ENCODE results near the gene SPACA5.
"Not testable (repeated sequence)": the region's sequence is repeated elsewhere in the genome, so short reads cannot be mapped to it uniquely, and the experiment has no call there.

Gene SPACA5

GRCh38 chrX:48006688-48007087 is at the start of gene SPACA5:
Gene SPACA5 (plus strand): TSS chrX:48006988. CDS start chrX:48007803, 815 bp downstream.
- H3K4me3 ChIP-seq (ENCODE audit: low read depth in 1 of 2, low read length in 2 of 2); H3K36me3 ChIP-seq (ENCODE audit: control insufficient read depth in 1 of 2, insufficient read depth in 2 of 2, low read length in 2 of 2); H3K9me3 ChIP-seq (ENCODE audit: control insufficient read depth in 1 of 2, low read length in 2 of 2); H3K4me1 ChIP-seq (ENCODE audit: control insufficient read depth in 1 of 2, insufficient read depth in 2 of 2, low read length in 2 of 2); H3K27ac ChIP-seq (ENCODE audit: low read length); H3K27me3 ChIP-seq (ENCODE audit: low read depth, low read length): not testable (repeated sequence)

GRCh38 chrX:47958206-47958605 is 48.6 kb upstream of the SPACA5 start:
- not testable (repeated sequence) for H3K4me1 ChIP-seq (ENCODE audit: control insufficient read depth in 1 of 2, insufficient read depth in 2 of 2, low read length in 2 of 2); H3K27me3 ChIP-seq (ENCODE audit: low read depth, low read length)

GRCh38 chrX:47958761-47959342 is 47.9 kb upstream of the SPACA5 start:
- H3K27me3 ChIP-seq (ENCODE audit: low read depth, low read length), result no peaks in the 10 kb centered on the region
- H3K4me3 ChIP-seq (ENCODE audit: low read depth in 1 of 2, low read length in 2 of 2), result no peak overlapping the region
- H3K36me3 ChIP-seq (ENCODE audit: control insufficient read depth in 1 of 2, insufficient read depth in 2 of 2, low read length in 2 of 2), result no peaks in the 10 kb centered on the region
- H3K27ac ChIP-seq (ENCODE audit: low read length), result no peak overlapping the region
- H3K4me1 ChIP-seq (ENCODE audit: control insufficient read depth in 1 of 2, insufficient read depth in 2 of 2, low read length in 2 of 2), result no peaks in the 10 kb centered on the region
- H3K9me3 ChIP-seq (ENCODE audit: control insufficient read depth in 1 of 2, low read length in 2 of 2), result no peaks in the 10 kb centered on the region

More at GRCh38 chrX:47958206-47958605, 48.6 kb upstream of the SPACA5 start:
- not testable (repeated sequence) for H3K9me3 ChIP-seq (ENCODE audit: control insufficient read depth in 1 of 2, low read length in 2 of 2); H3K36me3 ChIP-seq (ENCODE audit: control insufficient read depth in 1 of 2, insufficient read depth in 2 of 2, low read length in 2 of 2); H3K27ac ChIP-seq (ENCODE audit: low read length); H3K4me3 ChIP-seq (ENCODE audit: low read depth in 1 of 2, low read length in 2 of 2)

GRCh38 chrX:47960406-47960805 is 46.4 kb upstream of the SPACA5 start:
- Histone ChIP-seq H3K27ac (ENCODE audit: low read length) (no peak overlapping the region), H3K9me3 (ENCODE audit: control insufficient read depth in 1 of 2, low read length in 2 of 2) (no peaks in the 10 kb centered on the region), H3K4me1 (ENCODE audit: control insufficient read depth in 1 of 2, insufficient read depth in 2 of 2, low read length in 2 of 2) (no peaks in the 10 kb centered on the region), H3K27me3 (ENCODE audit: low read depth, low read length) (no peaks in the 10 kb centered on the region), H3K36me3 (ENCODE audit: control insufficient read depth in 1 of 2, insufficient read depth in 2 of 2, low read length in 2 of 2) (no peaks in the 10 kb centered on the region), H3K4me3 (ENCODE audit: low read depth in 1 of 2, low read length in 2 of 2) (no peak overlapping the region)

GRCh38 chrX:47961830-47962229 is 45.0 kb upstream of the SPACA5 start:
- H3K4me1 ChIP-seq (ENCODE audit: control insufficient read depth in 1 of 2, insufficient read depth in 2 of 2, low read length in 2 of 2); H3K9me3 ChIP-seq (ENCODE audit: control insufficient read depth in 1 of 2, low read length in 2 of 2); H3K27ac ChIP-seq (ENCODE audit: low read length); H3K36me3 ChIP-seq (ENCODE audit: control insufficient read depth in 1 of 2, insufficient read depth in 2 of 2, low read length in 2 of 2); H3K4me3 ChIP-seq (ENCODE audit: low read depth in 1 of 2, low read length in 2 of 2); H3K27me3 ChIP-seq (ENCODE audit: low read depth, low read length): not testable (repeated sequence)

GRCh38 chrX:47965526-47965925 is 41.3 kb upstream of the SPACA5 start:
- not testable (repeated sequence) for H3K27ac ChIP-seq (ENCODE audit: low read length); H3K4me3 ChIP-seq (ENCODE audit: low read depth in 1 of 2, low read length in 2 of 2); H3K9me3 ChIP-seq (ENCODE audit: control insufficient read depth in 1 of 2, low read length in 2 of 2)

GRCh38 chrX:47973235-47973634 is 33.6 kb upstream of the SPACA5 start:
- Histone ChIP-seq H3K9me3 (ENCODE audit: control insufficient read depth in 1 of 2, low read length in 2 of 2) (peaks cover 13 to 37% of the 10 kb centered on the region in 2 donors), H3K4me3 (ENCODE audit: low read depth in 1 of 2, low read length in 2 of 2) (no peak overlapping the region), H3K4me1 (ENCODE audit: control insufficient read depth in 1 of 2, insufficient read depth in 2 of 2, low read length in 2 of 2) (no peaks in the 10 kb centered on the region), H3K36me3 (ENCODE audit: control insufficient read depth in 1 of 2, insufficient read depth in 2 of 2, low read length in 2 of 2) (peaks cover 12 to 23% of the 10 kb centered on the region in 2 donors), H3K27me3 (ENCODE audit: low read depth, low read length) (no peaks in the 10 kb centered on the region), H3K27ac (ENCODE audit: low read length) (no peak overlapping the region)

More at GRCh38 chrX:47965526-47965925, 41.3 kb upstream of the SPACA5 start:
- H3K27me3 ChIP-seq (ENCODE audit: low read depth, low read length); H3K4me1 ChIP-seq (ENCODE audit: control insufficient read depth in 1 of 2, insufficient read depth in 2 of 2, low read length in 2 of 2); H3K36me3 ChIP-seq (ENCODE audit: control insufficient read depth in 1 of 2, insufficient read depth in 2 of 2, low read length in 2 of 2): not testable (repeated sequence)

- no peak overlapping the region for H3K27ac ChIP-seq (ENCODE audit: low read length)
- H3K4me1 ChIP-seq (ENCODE audit: control insufficient read depth in 1 of 2, insufficient read depth in 2 of 2, low read length in 2 of 2), result no peaks in the 10 kb centered on the region
- no peak overlapping the region for H3K4me3 ChIP-seq (ENCODE audit: low read depth in 1 of 2, low read length in 2 of 2)
- H3K9me3 ChIP-seq (ENCODE audit: control insufficient read depth in 1 of 2, low read length in 2 of 2), result peaks cover 13 to 37% of the 10 kb centered on the region in 2 donors
- no peaks in the 10 kb centered on the region for H3K27me3 ChIP-seq (ENCODE audit: low read depth, low read length)
- H3K36me3 ChIP-seq (ENCODE audit: control insufficient read depth in 1 of 2, insufficient read depth in 2 of 2, low read length in 2 of 2), result peaks cover 30 to 53% of the 10 kb centered on the region in 2 donors
Measured at GRCh38 chrX:47976254-47977151, 30.3 kb upstream of the SPACA5 start.

GRCh38 chrX:47991263-47992094 is 15.3 kb upstream of the SPACA5 start:
- Histone ChIP-seq H3K4me1 (ENCODE audit: control insufficient read depth in 1 of 2, insufficient read depth in 2 of 2, low read length in 2 of 2) (no peaks in the 10 kb centered on the region), H3K9me3 (ENCODE audit: control insufficient read depth in 1 of 2, low read length in 2 of 2) (no peaks in the 10 kb centered on the region), H3K27ac (ENCODE audit: low read length) (no peak overlapping the region), H3K36me3 (ENCODE audit: control insufficient read depth in 1 of 2, insufficient read depth in 2 of 2, low read length in 2 of 2) (peaks cover 8 to 11% of the 10 kb centered on the region in 2 donors), H3K4me3 (ENCODE audit: low read depth in 1 of 2, low read length in 2 of 2) (no peak overlapping the region), H3K27me3 (ENCODE audit: low read depth, low read length) (no peaks in the 10 kb centered on the region)

GRCh38 chrX:47992095-47992380 is 14.8 kb upstream of the SPACA5 start:
- H3K27me3 ChIP-seq (ENCODE audit: low read depth, low read length), result no peaks in the 10 kb centered on the region
- peaks cover 7 to 12% of the 10 kb centered on the region in 2 donors for H3K36me3 ChIP-seq (ENCODE audit: control insufficient read depth in 1 of 2, insufficient read depth in 2 of 2, low read length in 2 of 2)
- no peaks in the 10 kb centered on the region for H3K9me3 ChIP-seq (ENCODE audit: control insufficient read depth in 1 of 2, low read length in 2 of 2)
- H3K27ac ChIP-seq (ENCODE audit: low read length), result no peak overlapping the region
- no peak overlapping the region for H3K4me3 ChIP-seq (ENCODE audit: low read depth in 1 of 2, low read length in 2 of 2)
- H3K4me1 ChIP-seq (ENCODE audit: control insufficient read depth in 1 of 2, insufficient read depth in 2 of 2, low read length in 2 of 2), result no peaks in the 10 kb centered on the region

GRCh38 chrX:47992669-47993068 is 14.1 kb upstream of the SPACA5 start:
- no peaks in the 10 kb centered on the region for H3K9me3 ChIP-seq (ENCODE audit: control insufficient read depth in 1 of 2, low read length in 2 of 2)
- H3K27me3 ChIP-seq (ENCODE audit: low read depth, low read length), result no peaks in the 10 kb centered on the region
- no peak overlapping the region for H3K4me3 ChIP-seq (ENCODE audit: low read depth in 1 of 2, low read length in 2 of 2)
- H3K27ac ChIP-seq (ENCODE audit: low read length), result no peak overlapping the region
- no peaks in the 10 kb centered on the region for H3K4me1 ChIP-seq (ENCODE audit: control insufficient read depth in 1 of 2, insufficient read depth in 2 of 2, low read length in 2 of 2)
- H3K36me3 ChIP-seq (ENCODE audit: control insufficient read depth in 1 of 2, insufficient read depth in 2 of 2, low read length in 2 of 2), result peaks cover 1 to 7% of the 10 kb centered on the region in 2 donors

All from muscle layer of duodenum (tissue), 2 donors.